Activated naive CD4-positive, alpha-beta T cell treated with anti-CD3 and anti-CD28 coated beads for 36 hours (primary cell): ENCODE results near the gene AHNAK2. TPM values are rescaled to one million over a fixed set of nuclear protein-coding genes. Genes with fewer than 3 reads are reported as not detected.
"Not testable (repeated sequence)": the region's sequence is repeated elsewhere in the genome, so short reads cannot be mapped to it uniquely, and the experiment has no call there.

Experiments
- CTCF ChIA-PET: fragments of 350-600 bp; sonication (Branson Sonifier 250); formaldehyde crosslinking; loops from one replicate; lab custom pipeline; 2021; ENCODE audit warnings: antibody characterized with exemption; lab: Charles Lee
- DNase-seq: peaks from one replicate; pipeline ENCODE4 v3.0.0-alpha.2; 2020
- H3K27ac Mint-ChIP-seq: one replicate; pipeline ENCODE4 v1.8.0; 2021; ENCODE audit warnings: mild to moderate bottlenecking, mixed read lengths
- H3K27me3 Mint-ChIP-seq: one replicate; pipeline ENCODE4 v1.8.0; 2021; ENCODE audit warnings: low read depth, mixed read lengths
- H3K36me3 Mint-ChIP-seq: one replicate; pipeline ENCODE4 v1.8.0; 2021; ENCODE audit warnings: low read depth, mixed read lengths
- H3K4me1 Mint-ChIP-seq: one replicate; pipeline ENCODE4 v1.8.0; 2021; ENCODE audit warnings: low read depth, mixed read lengths
- H3K4me3 Mint-ChIP-seq: one replicate; pipeline ENCODE4 v1.8.0; 2021; ENCODE audit warnings: mild to moderate bottlenecking, moderate library complexity, mixed read lengths
- H3K9me3 Mint-ChIP-seq: one replicate; pipeline ENCODE4 v1.8.0; 2021; ENCODE audit warnings: mixed read lengths
- intact Hi-C: fragments of 100-400 bp; cut with micrococcal nuclease; formaldehyde crosslinking; loops from one replicate; pipeline ENCODE4 v1.15.1; 2023
- total RNA-seq, 2 experiments: library from RNA; stranded (reverse); gene quantifications; one replicate each; pipeline ENCODE4 v1.2.3, GENCODE V29; 2021

The AHNAK2 gene
- under 1 TPM; 0.10 TPM for total RNA-seq

GRCh38 chr14:104977681-104978653 is at the start of gene AHNAK2:
Gene AHNAK2, minus strand, starts transcription at chr14:104978374. Its CDS starts 137 bp downstream, at chr14:104978237.
- DNase-seq = peak; percentile 45
- CTCF ChIA-PET = interaction anchor here (0.8 to 6.7 kb wide), 2 partner anchors 67 to 68 kb away, joined by 3 to 129 read pairs; no protein-coding TSS in a partner anchor
- H3K27me3 Mint-ChIP-seq = peaks cover 17% of the 10 kb centered on the region
- H3K36me3 Mint-ChIP-seq = no peaks in the 10 kb centered on the region
- intact Hi-C loops = loop anchor here (1.0 to 2.0 kb wide), 2 partner anchors 43 to 45 kb away; partner anchors contain the start of gene CDCA4
- H3K27ac Mint-ChIP-seq = no peak within 1 kb of the TSS
- peak within 1 kb of the TSS; percentile 76 for H3K4me3 Mint-ChIP-seq
- H3K9me3 Mint-ChIP-seq = no peaks in the 10 kb centered on the region
- peaks cover 11% of the 10 kb centered on the region for H3K4me1 Mint-ChIP-seq

DNA sequence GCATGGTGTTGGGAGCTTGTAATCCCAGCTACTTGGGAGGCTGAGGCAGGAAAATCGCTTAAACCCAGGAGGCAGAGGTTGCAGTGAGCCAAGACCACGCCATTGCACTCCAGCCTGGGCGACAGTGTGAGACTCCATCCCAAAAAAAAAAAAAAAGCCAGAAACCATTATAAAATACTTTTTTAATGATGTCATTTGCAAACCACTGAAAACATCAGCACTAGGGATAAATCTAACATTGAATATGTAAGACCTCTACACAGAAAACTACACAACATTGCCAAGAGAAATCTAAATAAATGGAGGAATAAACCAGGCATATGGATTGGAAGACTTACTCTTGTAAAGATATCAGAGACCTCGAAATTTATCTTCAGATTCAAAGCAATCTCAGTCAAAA is 49.5 kb upstream of the AHNAK2 start:
- intact Hi-C loops, H3K27me3 Mint-ChIP-seq, DNase-seq, H3K27ac Mint-ChIP-seq, H3K4me3 Mint-ChIP-seq, H3K9me3 Mint-ChIP-seq, H3K36me3 Mint-ChIP-seq: not testable (repeated sequence)
- CTCF ChIA-PET = interaction anchor here (4.5 kb wide), 1 partner anchor 17 kb away, joined by 23 read pairs; no protein-coding TSS in a partner anchor
- H3K4me1 Mint-ChIP-seq = peaks cover 40% of the 10 kb centered on the region

GRCh38 chr14:105026802-105027563 is 48.8 kb upstream of the AHNAK2 start:
- DNase-seq = no peak
- no peaks in the 10 kb centered on the region for H3K9me3 Mint-ChIP-seq
- CTCF ChIA-PET = interaction anchor here (2.7 kb wide), 1 partner anchor 19 kb away, joined by 10 read pairs; no protein-coding TSS in a partner anchor
- no peak overlapping the region for H3K4me3 Mint-ChIP-seq
- H3K36me3 Mint-ChIP-seq = no peaks in the 10 kb centered on the region
- peak overlapping the region; percentile 17 for H3K27ac Mint-ChIP-seq
- peaks cover 41% of the 10 kb centered on the region for H3K4me1 Mint-ChIP-seq
- intact Hi-C loops = no loop called here
- no peaks in the 10 kb centered on the region for H3K27me3 Mint-ChIP-seq

- Mint-ChIP-seq H3K36me3 (peaks cover 4% of the 10 kb centered on the region), H3K4me1 (peaks cover 46% of the 10 kb centered on the region), H3K4me3 (no peak overlapping the region), H3K9me3 (no peaks in the 10 kb centered on the region), H3K27me3 (no peaks in the 10 kb centered on the region), H3K27ac (peak overlapping the region; percentile 43)
- DNase-seq = peak; percentile 38
- intact Hi-C loops = no loop called here
- CTCF ChIA-PET = interaction anchor here (0.6 to 2.7 kb wide), 5 partner anchors 18 to 235 kb away, joined by 3 to 10 read pairs (median 3); no protein-coding TSS in a partner anchor
Observed at GRCh38 chr14:105026033-105026785, 48.0 kb upstream of the AHNAK2 start.

DNA sequence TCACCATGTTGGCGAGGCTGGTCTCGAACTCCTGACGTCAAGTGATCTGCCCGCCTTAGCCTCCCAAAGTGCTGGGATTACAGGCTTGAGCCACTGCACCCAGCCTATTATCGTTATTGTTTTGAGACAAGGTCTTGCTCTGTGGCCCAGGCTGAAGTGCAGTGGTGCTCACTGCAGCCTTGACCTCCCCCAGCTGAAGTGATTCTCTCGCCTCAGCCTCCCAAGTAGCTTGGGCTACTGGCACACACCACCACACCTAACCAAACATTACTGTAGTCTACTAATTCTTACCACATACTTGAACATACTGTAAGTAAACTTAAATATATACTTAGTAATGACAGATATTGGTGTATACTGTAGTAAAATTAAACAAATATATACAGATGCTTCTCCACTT is 47.3 kb upstream of the AHNAK2 start:
- H3K27me3 Mint-ChIP-seq = no peaks in the 10 kb centered on the region
- intact Hi-C loops = no loop called here
- H3K4me1 Mint-ChIP-seq = peaks cover 46% of the 10 kb centered on the region
- H3K9me3 Mint-ChIP-seq = no peaks in the 10 kb centered on the region
- no peak overlapping the region for H3K4me3 Mint-ChIP-seq
- H3K27ac Mint-ChIP-seq = peak overlapping the region; percentile 70
- peaks cover 4% of the 10 kb centered on the region for H3K36me3 Mint-ChIP-seq
- no peak for DNase-seq
- CTCF ChIA-PET = interaction anchor here (0.9 to 2.7 kb wide), 4 partner anchors 18 to 61 kb away, joined by 3 to 10 read pairs (median 3); no protein-coding TSS in a partner anchor

GRCh38 chr14:105023791-105024480 is 45.8 kb upstream of the AHNAK2 start:
- Mint-ChIP-seq H3K36me3 (peaks cover 17% of the 10 kb centered on the region), H3K27me3 (no peaks in the 10 kb centered on the region), H3K4me3 (no peak overlapping the region), H3K4me1 (peaks cover 57% of the 10 kb centered on the region), H3K9me3 (no peaks in the 10 kb centered on the region), H3K27ac (no peak overlapping the region)
- intact Hi-C loops = loop anchor here (5.0 kb wide), 1 partner anchor 63 kb away; no protein-coding TSS in a partner anchor
- no peak for DNase-seq
- CTCF ChIA-PET = no interaction called here

DNA sequence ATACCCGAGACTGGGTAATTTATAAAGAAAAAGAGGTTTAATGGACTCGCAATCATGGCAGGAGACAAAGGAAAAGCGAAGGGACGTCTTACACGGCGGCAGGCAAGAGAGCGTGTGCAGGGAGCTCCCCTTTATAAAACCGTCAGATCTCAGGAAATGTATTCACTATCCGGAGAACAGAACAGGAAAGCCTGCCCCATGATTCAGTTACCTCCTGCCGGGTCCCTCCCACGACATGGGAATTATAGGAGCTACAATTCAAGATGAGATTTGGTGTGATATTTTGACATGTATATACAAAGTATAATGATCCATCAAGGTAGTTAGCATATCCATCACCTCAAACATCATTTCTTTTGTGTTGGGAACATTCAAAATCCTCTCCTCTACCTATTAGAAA is 45.0 kb upstream of the AHNAK2 start:
- Mint-ChIP-seq H3K27me3 (no peaks in the 10 kb centered on the region), H3K9me3 (no peaks in the 10 kb centered on the region), H3K36me3 (peaks cover 23% of the 10 kb centered on the region), H3K4me1 (peaks cover 65% of the 10 kb centered on the region), H3K27ac (no peak overlapping the region), H3K4me3 (peak overlapping the region; percentile 9)
- intact Hi-C loops = loop anchor here (5.0 kb wide), 1 partner anchor 64 kb away; no protein-coding TSS in a partner anchor
- CTCF ChIA-PET = interaction anchor here (1.2 kb wide), 1 partner anchor 48 kb away, joined by 3 read pairs; no protein-coding TSS in a partner anchor
- DNase-seq = no peak

DNA sequence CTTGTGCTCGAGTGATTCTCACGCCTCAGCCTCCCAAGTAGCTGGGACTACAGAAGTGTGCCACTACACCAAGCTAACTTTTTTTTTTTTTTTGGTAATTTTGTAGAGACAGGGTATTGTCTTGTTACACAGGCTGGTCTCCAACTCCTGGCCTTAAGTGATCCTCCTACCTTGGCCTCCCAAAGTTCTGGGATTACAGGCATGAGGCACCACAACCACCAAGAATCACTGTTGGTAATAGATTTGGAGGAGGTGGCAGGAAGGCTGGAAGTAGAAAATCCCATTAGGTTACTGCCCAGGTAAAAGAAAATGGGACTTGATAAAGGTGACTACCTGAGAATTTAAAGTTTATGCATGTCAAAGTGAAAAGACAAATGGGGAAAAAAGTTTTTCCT is 44.1 kb upstream of the AHNAK2 start:
- H3K27ac Mint-ChIP-seq = peak overlapping the region; percentile 87
- DNase-seq = no peak
- intact Hi-C loops = loop anchor here (5.0 kb wide), 1 partner anchor 65 kb away; no protein-coding TSS in a partner anchor
- peak overlapping the region; percentile 98 for H3K4me3 Mint-ChIP-seq
- H3K9me3 Mint-ChIP-seq = no peaks in the 10 kb centered on the region
- no peaks in the 10 kb centered on the region for H3K27me3 Mint-ChIP-seq
- peaks cover 71% of the 10 kb centered on the region for H3K4me1 Mint-ChIP-seq
- peaks cover 28% of the 10 kb centered on the region for H3K36me3 Mint-ChIP-seq
- CTCF ChIA-PET = interaction anchor here (0.6 to 1.3 kb wide), 5 partner anchors 23 to 317 kb away, joined by 3 to 10 read pairs (median 3); no protein-coding TSS in a partner anchor

DNA sequence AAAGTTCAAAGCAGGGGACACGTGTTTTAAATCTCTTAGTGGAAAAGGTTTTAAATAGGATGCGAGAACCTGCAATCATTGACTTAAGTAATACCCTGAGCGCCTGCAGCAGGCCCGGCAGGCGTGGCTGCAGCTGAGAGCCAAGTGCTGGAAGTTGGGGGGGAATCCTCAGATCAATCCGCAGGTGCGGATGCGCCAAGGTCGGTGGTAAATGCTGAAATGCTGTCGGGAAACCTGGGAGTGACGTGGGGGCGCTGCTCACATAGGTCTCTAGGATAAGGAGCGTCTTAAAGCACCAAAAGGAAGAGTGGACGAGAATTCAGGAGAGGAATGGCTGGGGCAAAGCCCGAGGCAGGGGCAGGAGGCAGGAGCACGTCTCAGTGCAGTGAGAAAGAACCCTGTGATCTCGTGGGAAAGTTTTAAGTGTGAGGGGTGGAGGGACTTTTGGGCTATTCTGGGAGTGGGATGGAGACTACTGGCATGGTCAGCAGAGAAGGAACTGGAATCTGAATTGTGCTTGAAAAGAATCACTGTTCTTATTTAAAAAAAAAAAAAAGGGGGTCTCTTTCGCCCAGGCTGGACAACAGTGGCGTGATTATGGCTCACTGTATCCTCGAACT is 43.6 kb upstream of the AHNAK2 start:
- intact Hi-C loops = loop anchor here (1.0 to 5.0 kb wide), 8 partner anchors 24 to 470 kb away; partner anchors contain the start of genes BRF1, CLBA1, GPR132 and TEDC1
- Mint-ChIP-seq H3K4me3 (peak overlapping the region; percentile 98), H3K36me3 (peaks cover 31% of the 10 kb centered on the region), H3K4me1 (peaks cover 70% of the 10 kb centered on the region), H3K27me3 (no peaks in the 10 kb centered on the region), H3K9me3 (no peaks in the 10 kb centered on the region), H3K27ac (peak overlapping the region; percentile 87)
- CTCF ChIA-PET = interaction anchor here (0.6 to 1.3 kb wide), 4 partner anchors 24 to 317 kb away, joined by 3 to 10 read pairs (median 3); no protein-coding TSS in a partner anchor
- peak; percentile 60 for DNase-seq
